ENCODE measurements around the gene HBS1L. TPM values are rescaled to one million over a fixed set of nuclear protein-coding genes. Genes with fewer than 3 reads are reported as not detected.

The HBS1L gene
- total and polyA plus RNA-seq, 8 donors = 14.3 to 63.5 (median 30.7) TPM

GRCh38 chr6:134945045-134945444 is 109.6 kb downstream of the HBS1L start:
- H3K4me1 ChIP-seq = no peaks in the 10 kb centered on the region
- H3K9me3 ChIP-seq = peaks cover 0 to 7% (median 0%) of the 10 kb centered on the region in 4 donors
- no peak overlapping the region for H3K4me3 ChIP-seq
- no peaks in the 10 kb centered on the region for H3K36me3 ChIP-seq
- DNase-seq = no peak
- TF ChIP-seq EP300 (IDR thresholded peaks at IDR 0.05) = no peak
- TF ChIP-seq POLR2A (IDR thresholded peaks at IDR 0.05) = no peak
- TF ChIP-seq POLR2AphosphoS5 (IDR thresholded peaks at IDR 0.05) = no peak
- TF ChIP-seq CTCF (IDR thresholded peaks at IDR 0.05) = no peak
- no peaks in the 10 kb centered on the region for H3K27me3 ChIP-seq
- intact Hi-C loops (cut with DNase I; ENCODE audit: low total_unique reads) = no loop called here
- H3K27ac ChIP-seq = no peak overlapping the region

GRCh38 chr6:134943522-134944111 is 111.0 kb downstream of the HBS1L start:
- no peaks in the 10 kb centered on the region for H3K36me3 ChIP-seq
- H3K27ac ChIP-seq = no peak overlapping the region
- TF ChIP-seq POLR2A (IDR thresholded peaks at IDR 0.05) (no peak), CTCF (IDR thresholded peaks at IDR 0.05) (no peak), POLR2AphosphoS5 (IDR thresholded peaks at IDR 0.05) (no peak), EP300 (IDR thresholded peaks at IDR 0.05) (no peak)
- H3K4me3 ChIP-seq = no peak overlapping the region
- peaks cover 0 to 7% (median 0%) of the 10 kb centered on the region in 4 donors for H3K9me3 ChIP-seq
- H3K4me1 ChIP-seq = no peaks in the 10 kb centered on the region
- no peak for DNase-seq
- H3K27me3 ChIP-seq = no peaks in the 10 kb centered on the region
- intact Hi-C loops (cut with DNase I; ENCODE audit: low total_unique reads) = no loop called here
- whole genome bisulfite sequencing, 5 donors = 94 to 98% (median 96%) methylated on average over 9 of the region's 9 CpGs

GRCh38 chr6:134938896-134939295 is 115.7 kb downstream of the HBS1L start:
- Histone ChIP-seq H3K27ac (no peak overlapping the region), H3K4me3 (no peak overlapping the region), H3K36me3 (no peaks in the 10 kb centered on the region), H3K9me3 (no peaks in the 10 kb centered on the region), H3K4me1 (no peaks in the 10 kb centered on the region), H3K27me3 (no peaks in the 10 kb centered on the region)
- DNase-seq = peak in 1 of 2 donors; percentile 17
- 59 to 77% (median 72%) methylated on average over 5 of the region's 5 CpGs for WGBS, 5 donors
- intact Hi-C loops (cut with DNase I; ENCODE audit: low total_unique reads) = no loop called here
- TF ChIP-seq CTCF (IDR thresholded peaks at IDR 0.05) (no peak), EP300 (IDR thresholded peaks at IDR 0.05) (no peak), POLR2AphosphoS5 (IDR thresholded peaks at IDR 0.05) (no peak), POLR2A (IDR thresholded peaks at IDR 0.05) (no peak)

- TF ChIP-seq POLR2AphosphoS5 (IDR thresholded peaks at IDR 0.05) = no peak
- no peak for TF ChIP-seq CTCF (IDR thresholded peaks at IDR 0.05)
- no peak for TF ChIP-seq POLR2A (IDR thresholded peaks at IDR 0.05)
- TF ChIP-seq EP300 (IDR thresholded peaks at IDR 0.05) = no peak
- intact Hi-C loops (cut with DNase I; ENCODE audit: low total_unique reads) = no loop called here
- H3K27ac ChIP-seq = no peak overlapping the region
- no peaks in the 10 kb centered on the region for H3K27me3 ChIP-seq
- H3K36me3 ChIP-seq = no peaks in the 10 kb centered on the region
- DNase-seq = no peak
- H3K4me1 ChIP-seq = no peaks in the 10 kb centered on the region
- 78 to 92% (median 87%) methylated on average over 5 of the region's 5 CpGs for WGBS, 5 donors
- H3K4me3 ChIP-seq = no peak overlapping the region
- H3K9me3 ChIP-seq = no peaks in the 10 kb centered on the region
Measured at GRCh38 chr6:134937426-134937825, 117.2 kb downstream of the HBS1L start.

Data from stomach (tissue), 9 donors.